Cardiac fibroblast (primary cell): ENCODE measurements around the gene CPA3.

Source experiments
- DNase-seq, 2 donors: peaks; one replicate each; pipeline versions ENCODE4 v3.0.0 to v3.0.0-alpha.2; 2010; ENCODE audit warnings: low read depth in 2 of 2
- H3K4me3 ChIP-seq, 2 donors: replicated peaks in 1 of 2; 1 replicate in 1 of 2; 2 replicates in 1 of 2; pipeline ENCODE4 v1.5.1; 2011; ENCODE audit warnings: low read depth in 2 of 2, low read length in 2 of 2, mild to moderate bottlenecking in 2 of 2, moderate library complexity in 1 of 2
- CTCF ChIP-seq: IDR thresholded peaks from one replicate; pipeline ENCODE4 v1.5.1; 2011; ENCODE audit warnings: low read depth, mild to moderate bottlenecking, low read length, inconsistent platforms

Gene CPA3

GRCh38 chr3:148873270-148873927 is 8.3 kb downstream of the CPA3 start:
- no peak overlapping the region for H3K4me3 ChIP-seq
- DNase-seq: no peak
- TF ChIP-seq CTCF: no peak

- H3K4me3 ChIP-seq: no peak overlapping the region
- no peak for DNase-seq
- no peak for TF ChIP-seq CTCF
These were observed 8.9 kb downstream of the CPA3 start for GRCh38 chr3:148873977-148874376.

GRCh38 chr3:148878095-148878494 is 13.0 kb downstream of the CPA3 start:
- H3K4me3 ChIP-seq: no peak overlapping the region
- TF ChIP-seq CTCF: no peak
- DNase-seq: no peak

- H3K4me3 ChIP-seq: no peak overlapping the region
- TF ChIP-seq CTCF: no peak
- peak in 1 of 2 donors; percentile 50 for DNase-seq
These were observed 14.2 kb downstream of the CPA3 start for GRCh38 chr3:148879256-148879655.

GRCh38 chr3:148880681-148881080 is 15.6 kb downstream of the CPA3 start:
- no peak for TF ChIP-seq CTCF
- peak in 1 of 2 donors; percentile 43 for DNase-seq
- no peak overlapping the region for H3K4me3 ChIP-seq

DNA sequence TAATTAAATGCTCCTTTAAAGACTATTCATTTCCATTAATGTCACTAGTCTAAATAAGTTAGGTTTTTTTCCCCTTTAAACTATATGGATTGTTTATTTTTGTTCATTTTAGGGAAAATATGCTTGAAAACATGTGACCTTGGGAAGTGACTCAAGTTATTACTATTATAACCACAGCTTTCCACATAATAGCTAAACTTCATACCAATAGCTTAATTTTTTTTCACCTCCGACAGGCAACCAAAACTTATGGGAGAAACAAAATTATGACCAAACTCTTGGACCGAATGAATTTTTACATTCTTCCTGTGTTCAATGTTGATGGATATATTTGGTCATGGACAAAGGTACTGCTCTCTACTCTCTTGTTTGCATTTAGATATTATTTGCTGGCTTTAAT is 16.2 kb downstream of the CPA3 start:
- no peak for TF ChIP-seq CTCF
- peak in 1 of 2 donors; percentile 62 for DNase-seq
- H3K4me3 ChIP-seq: no peak overlapping the region

- no peak overlapping the region for H3K4me3 ChIP-seq
- no peak for TF ChIP-seq CTCF
- DNase-seq: peak; percentile 20 to 72
These were observed 17.2 kb downstream of the CPA3 start for GRCh38 chr3:148882288-148882687.
